GM23338 (cell line): ENCODE measurements around the gene DLGAP5. TPM values are rescaled to one million over a fixed set of nuclear protein-coding genes. Genes with fewer than 3 reads are reported as not detected.

Experiments used
- ATAC-seq: fragments of 200-7000 bp; cut with Tn5 transposase; 3 replicates; pipeline ENCODE4 v1.9.1; 2020
- DNase-seq: peaks from one replicate; pipeline ENCODE4 v3.0.0-alpha.2; 2015; ENCODE audit warnings: low spot score
- H2AFZ ChIP-seq: fragments of 200-600 bp; sonication (generic); 2 replicates; pipeline ENCODE4 v1.8.0; 2016; ENCODE audit warnings: antibody characterized with exemption, mild to moderate bottlenecking, moderate library complexity
- H3F3A ChIP-seq: fragments of 200-600 bp; sonication (generic); replicated peaks from 2 replicates; pipeline ENCODE4 v1.8.0; 2017; ENCODE audit warnings: antibody characterized with exemption, mixed run types, low read depth
- H3K27ac ChIP-seq: fragments of 200-600 bp; sonication (generic); 2 replicates; pipeline ENCODE4 v1.6.1; 2016; ENCODE audit warnings: low read depth
- H3K27me3 ChIP-seq: fragments of 200-600 bp; sonication (generic); 2 replicates; pipeline ENCODE4 v1.8.0; 2016; ENCODE audit warnings: mild to moderate bottlenecking, mixed run types, moderate library complexity; ENCODE audit not compliant: insufficient read depth
- H3K36me3 ChIP-seq: fragments of 200-600 bp; sonication (generic); 2 replicates; pipeline ENCODE4 v1.8.0; 2016; ENCODE audit warnings: mild to moderate bottlenecking; ENCODE audit not compliant: insufficient read depth
- H3K4me1 ChIP-seq: fragments of 200-600 bp; sonication (generic); 2 replicates; pipeline ENCODE4 v1.8.0; 2016; ENCODE audit warnings: mild to moderate bottlenecking, moderate library complexity; ENCODE audit not compliant: insufficient read depth
- H3K4me2 ChIP-seq: fragments of 200-600 bp; sonication (generic); 2 replicates; pipeline ENCODE4 v1.7.1; 2017; ENCODE audit warnings: mixed run types
- H3K4me3 ChIP-seq: fragments of 200-600 bp; sonication (generic); 2 replicates; pipeline ENCODE4 v1.6.1; 2016; ENCODE audit warnings: mixed run types
- H3K79me2 ChIP-seq: fragments of 200-600 bp; sonication (generic); replicated peaks from 2 replicates; pipeline ENCODE4 v1.8.0; 2017; ENCODE audit warnings: mild to moderate bottlenecking; ENCODE audit not compliant: insufficient read depth
- H3K9me2 ChIP-seq: fragments of 200-600 bp; sonication (generic); 2 replicates; pipeline ENCODE4 v1.8.0; 2017; ENCODE audit not compliant: insufficient read depth
- H4K20me1 ChIP-seq: fragments of 200-600 bp; sonication (generic); replicated peaks from 2 replicates; pipeline ENCODE4 v1.8.0; 2017; ENCODE audit warnings: mild to moderate bottlenecking; ENCODE audit not compliant: insufficient read depth
- H3K27ac Mint-ChIP-seq: 2 replicates; pipeline ENCODE4 v1.8.0; 2020; ENCODE audit warnings: inconsistent platforms, mild to moderate bottlenecking, moderate library complexity, mixed read lengths
- H3K27me3 Mint-ChIP-seq: 3 replicates; pipeline ENCODE4 v1.8.0; 2022; ENCODE audit warnings: low read depth, mild to moderate bottlenecking, moderate library complexity, mixed read lengths, inconsistent platforms; ENCODE audit not compliant: insufficient read depth, poor library complexity
- H3K36me3 Mint-ChIP-seq: 3 replicates; pipeline ENCODE4 v1.8.0; 2021; ENCODE audit warnings: low read depth, mild to moderate bottlenecking, inconsistent platforms, moderate library complexity, mixed read lengths
- H3K4me1 Mint-ChIP-seq: 3 replicates; pipeline ENCODE4 v1.8.0; 2020; ENCODE audit warnings: mild to moderate bottlenecking, inconsistent platforms, mixed read lengths
- H3K4me3 Mint-ChIP-seq: 3 replicates; pipeline ENCODE4 v1.8.0; 2021; ENCODE audit warnings: moderate library complexity, mild to moderate bottlenecking, inconsistent platforms, mixed read lengths
- H3K9me3 Mint-ChIP-seq: 3 replicates; pipeline ENCODE4 v1.8.0; 2020; ENCODE audit warnings: moderate library complexity, mild to moderate bottlenecking, inconsistent platforms, mixed read lengths
- CREB1 ChIP-seq: fragments of 250-450 bp; sonication (Bioruptor Pico); IDR thresholded peaks from 2 replicates; pipeline ENCODE4 v1.5.0; 2020; ENCODE audit warnings: low read depth, mild to moderate bottlenecking, moderate library complexity
- EZH2 ChIP-seq: fragments of 200-600 bp; sonication (generic); IDR thresholded peaks from one replicate; pipeline ENCODE4 v1.8.0; 2017; ENCODE audit warnings: antibody characterized with exemption, mild to moderate bottlenecking, low read depth; ENCODE audit not compliant: unreplicated experiment
- EZH2phosphoT487 ChIP-seq: fragments of 200-600 bp; sonication (generic); IDR thresholded peaks from one replicate; pipeline ENCODE4 v1.8.1; 2018; ENCODE audit warnings: antibody characterized with exemption; ENCODE audit not compliant: unreplicated experiment
- JUNB ChIP-seq: IDR thresholded peaks from one replicate; pipeline ENCODE4 v1.6.1; 2016; ENCODE audit warnings: antibody characterized with exemption; ENCODE audit not compliant: unreplicated experiment
- POLR2AphosphoS5 ChIP-seq: IDR thresholded peaks from 2 replicates; pipeline ENCODE4 v1.6.1; 2016; ENCODE audit warnings: antibody characterized with exemption, low read depth
- ZNF114 ChIP-seq: fragments of 250-450 bp; sonication (Bioruptor Pico); IDR thresholded peaks from 2 replicates; pipeline ENCODE4 v1.5.0; 2020; ENCODE audit warnings: mild to moderate bottlenecking, moderate library complexity
- ZNF331 ChIP-seq: fragments of 250-450 bp; sonication (Bioruptor Pico); IDR thresholded peaks from 2 replicates; pipeline ENCODE4 v1.5.0; 2020; ENCODE audit warnings: low read depth, mild to moderate bottlenecking, moderate library complexity
- polyA plus RNA-seq: library from polyadenylated mRNA; unstranded; fragments of >200 nt; fragmentation: Nextera tagmentation; extraction: Ambion mirVana; gene quantifications from 2 replicates; pipeline ENCODE4 v1.2.1, GENCODE V29; 2016
- total RNA-seq: library from RNA; depleted of rRNA; stranded (reverse); fragments of >200 nt; shearing (Covaris generic); gene quantifications from 2 replicates; pipeline ENCODE4 v1.2.3, GENCODE V29; 2014
- TF ChIP-seq, protein P1 (sequence below): IDR thresholded peaks from one replicate; pipeline ENCODE4 v1.6.1; 2018; ENCODE audit warnings: antibody characterized with exemption; ENCODE audit not compliant: unreplicated experiment
- TF ChIP-seq, protein P2 (sequence below): IDR thresholded peaks from 2 replicates; pipeline ENCODE4 v1.6.1; 2016; ENCODE audit warnings: antibody characterized with exemption
- TF ChIP-seq, protein P3 (sequence below): fragments of 250-450 bp; sonication (Bioruptor Pico); IDR thresholded peaks from 2 replicates; pipeline ENCODE4 v1.5.0; 2020; ENCODE audit warnings: mild to moderate bottlenecking, moderate library complexity

DLGAP5 gene
- total and polyA plus RNA-seq, 2 experiments from 2014 or later = 110 to 117 TPM

DNA sequence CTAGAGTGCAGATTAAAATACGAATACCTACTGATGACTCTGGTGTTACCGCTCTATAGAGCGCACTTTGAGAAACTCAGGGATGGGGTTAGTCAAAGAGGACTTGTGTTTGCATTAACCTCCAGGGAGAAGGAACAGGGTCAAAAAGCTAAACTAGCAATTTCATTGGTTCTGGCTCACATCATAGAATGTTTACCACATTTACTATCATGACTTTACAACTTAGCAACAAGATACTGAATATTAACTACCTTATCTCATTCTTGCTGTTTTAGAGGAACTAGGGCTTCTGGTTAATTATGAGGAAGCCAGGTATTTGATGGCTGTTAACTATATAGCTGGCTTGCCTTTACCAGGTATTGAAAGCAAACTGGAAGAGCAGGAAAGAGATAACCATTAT is 49.6 kb downstream of the DLGAP5 start:
- H3K4me3 ChIP-seq = no peak overlapping the region
- no peaks in the 10 kb centered on the region for H3K79me2 ChIP-seq
- no peak overlapping the region for H2AFZ ChIP-seq
- H3K27ac ChIP-seq = no peak overlapping the region
- H3K4me2 ChIP-seq = no peak overlapping the region
- Mint-ChIP-seq H3K4me3 (no peak overlapping the region), H3K36me3 (peaks cover 34% of the 10 kb centered on the region), H3K4me1 (no peaks in the 10 kb centered on the region), H3K27ac (no peak overlapping the region), H3K27me3 (peaks cover 2% of the 10 kb centered on the region), H3K9me3 (no peaks in the 10 kb centered on the region)
- no peaks in the 10 kb centered on the region for H3K4me1 ChIP-seq
- no peak for TF ChIP-seq CREB1 (CRISPR knock-in tag)
- H3F3A ChIP-seq = no peaks in the 10 kb centered on the region
- H3K36me3 ChIP-seq = peaks cover 22% of the 10 kb centered on the region; the same call in 1 of the 2 replicates
- H3K9me2 ChIP-seq = no peaks in the 10 kb centered on the region
- DNase-seq = no peak
- H3K27me3 ChIP-seq = no peaks in the 10 kb centered on the region
- no peaks in the 10 kb centered on the region; the same call in 1 of the 2 replicates for H4K20me1 ChIP-seq
- no peak for ATAC-seq

DNA sequence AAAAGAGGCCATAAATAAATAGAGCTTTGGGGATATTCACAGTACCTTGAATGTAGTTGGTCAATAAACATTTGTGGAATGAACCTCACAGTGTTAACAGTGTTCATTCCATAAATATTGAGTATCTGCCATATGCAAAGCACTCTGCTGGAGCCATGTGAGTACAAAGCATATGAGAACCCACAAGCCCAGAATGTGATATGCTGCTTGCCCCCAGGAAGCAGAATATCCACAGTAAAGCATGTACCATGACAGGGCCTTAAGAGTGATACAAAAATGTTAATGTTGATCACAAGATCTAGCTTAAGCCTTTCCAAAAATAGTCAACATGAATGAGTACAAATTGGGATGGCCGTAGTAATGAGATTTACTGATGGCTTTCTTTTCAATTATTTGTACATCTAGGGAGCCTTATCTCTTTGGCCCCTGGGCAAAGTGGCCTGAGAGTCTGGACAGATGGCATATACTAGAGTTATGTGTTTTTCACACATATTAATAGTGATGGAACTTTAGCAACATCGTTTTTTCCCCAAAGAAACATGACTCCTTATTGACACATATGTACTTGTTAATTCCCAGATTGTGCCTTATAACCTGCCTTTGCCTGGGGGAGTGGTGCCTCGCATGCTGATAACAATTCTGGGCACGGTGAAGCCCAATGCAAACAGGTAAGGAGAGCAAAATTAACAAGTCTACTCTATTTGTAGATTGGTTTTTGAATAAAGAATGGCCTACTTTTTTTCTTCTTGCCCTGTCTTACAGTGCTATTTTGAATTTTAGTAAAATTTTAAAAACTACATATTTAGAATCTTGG is 51.5 kb downstream of the DLGAP5 start:
- no peaks in the 10 kb centered on the region for H3K27me3 ChIP-seq
- H3K4me3 ChIP-seq = no peak overlapping the region
- no peaks in the 10 kb centered on the region for H3K79me2 ChIP-seq
- H3K4me1 ChIP-seq = no peaks in the 10 kb centered on the region
- Mint-ChIP-seq H3K4me1 (no peaks in the 10 kb centered on the region), H3K36me3 (peaks cover 15% of the 10 kb centered on the region), H3K27me3 (peaks cover 2% of the 10 kb centered on the region), H3K27ac (no peak overlapping the region), H3K4me3 (no peak overlapping the region), H3K9me3 (no peaks in the 10 kb centered on the region)
- no peak for DNase-seq
- H3K27ac ChIP-seq = no peak overlapping the region
- peaks cover 6% of the 10 kb centered on the region; the same call in 1 of the 2 replicates for H3K36me3 ChIP-seq
- H3F3A ChIP-seq = no peaks in the 10 kb centered on the region
- TF ChIP-seq, protein P1, sequence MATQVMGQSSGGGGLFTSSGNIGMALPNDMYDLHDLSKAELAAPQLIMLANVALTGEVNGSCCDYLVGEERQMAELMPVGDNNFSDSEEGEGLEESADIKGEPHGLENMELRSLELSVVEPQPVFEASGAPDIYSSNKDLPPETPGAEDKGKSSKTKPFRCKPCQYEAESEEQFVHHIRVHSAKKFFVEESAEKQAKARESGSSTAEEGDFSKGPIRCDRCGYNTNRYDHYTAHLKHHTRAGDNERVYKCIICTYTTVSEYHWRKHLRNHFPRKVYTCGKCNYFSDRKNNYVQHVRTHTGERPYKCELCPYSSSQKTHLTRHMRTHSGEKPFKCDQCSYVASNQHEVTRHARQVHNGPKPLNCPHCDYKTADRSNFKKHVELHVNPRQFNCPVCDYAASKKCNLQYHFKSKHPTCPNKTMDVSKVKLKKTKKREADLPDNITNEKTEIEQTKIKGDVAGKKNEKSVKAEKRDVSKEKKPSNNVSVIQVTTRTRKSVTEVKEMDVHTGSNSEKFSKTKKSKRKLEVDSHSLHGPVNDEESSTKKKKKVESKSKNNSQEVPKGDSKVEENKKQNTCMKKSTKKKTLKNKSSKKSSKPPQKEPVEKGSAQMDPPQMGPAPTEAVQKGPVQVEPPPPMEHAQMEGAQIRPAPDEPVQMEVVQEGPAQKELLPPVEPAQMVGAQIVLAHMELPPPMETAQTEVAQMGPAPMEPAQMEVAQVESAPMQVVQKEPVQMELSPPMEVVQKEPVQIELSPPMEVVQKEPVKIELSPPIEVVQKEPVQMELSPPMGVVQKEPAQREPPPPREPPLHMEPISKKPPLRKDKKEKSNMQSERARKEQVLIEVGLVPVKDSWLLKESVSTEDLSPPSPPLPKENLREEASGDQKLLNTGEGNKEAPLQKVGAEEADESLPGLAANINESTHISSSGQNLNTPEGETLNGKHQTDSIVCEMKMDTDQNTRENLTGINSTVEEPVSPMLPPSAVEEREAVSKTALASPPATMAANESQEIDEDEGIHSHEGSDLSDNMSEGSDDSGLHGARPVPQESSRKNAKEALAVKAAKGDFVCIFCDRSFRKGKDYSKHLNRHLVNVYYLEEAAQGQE = no peak
- no peak for TF ChIP-seq JUNB
- TF ChIP-seq, protein P2, sequence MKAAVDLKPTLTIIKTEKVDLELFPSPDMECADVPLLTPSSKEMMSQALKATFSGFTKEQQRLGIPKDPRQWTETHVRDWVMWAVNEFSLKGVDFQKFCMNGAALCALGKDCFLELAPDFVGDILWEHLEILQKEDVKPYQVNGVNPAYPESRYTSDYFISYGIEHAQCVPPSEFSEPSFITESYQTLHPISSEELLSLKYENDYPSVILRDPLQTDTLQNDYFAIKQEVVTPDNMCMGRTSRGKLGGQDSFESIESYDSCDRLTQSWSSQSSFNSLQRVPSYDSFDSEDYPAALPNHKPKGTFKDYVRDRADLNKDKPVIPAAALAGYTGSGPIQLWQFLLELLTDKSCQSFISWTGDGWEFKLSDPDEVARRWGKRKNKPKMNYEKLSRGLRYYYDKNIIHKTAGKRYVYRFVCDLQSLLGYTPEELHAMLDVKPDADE = no peak
- TF ChIP-seq EZH2phosphoT487 = no peak
- TF ChIP-seq, protein P3, sequence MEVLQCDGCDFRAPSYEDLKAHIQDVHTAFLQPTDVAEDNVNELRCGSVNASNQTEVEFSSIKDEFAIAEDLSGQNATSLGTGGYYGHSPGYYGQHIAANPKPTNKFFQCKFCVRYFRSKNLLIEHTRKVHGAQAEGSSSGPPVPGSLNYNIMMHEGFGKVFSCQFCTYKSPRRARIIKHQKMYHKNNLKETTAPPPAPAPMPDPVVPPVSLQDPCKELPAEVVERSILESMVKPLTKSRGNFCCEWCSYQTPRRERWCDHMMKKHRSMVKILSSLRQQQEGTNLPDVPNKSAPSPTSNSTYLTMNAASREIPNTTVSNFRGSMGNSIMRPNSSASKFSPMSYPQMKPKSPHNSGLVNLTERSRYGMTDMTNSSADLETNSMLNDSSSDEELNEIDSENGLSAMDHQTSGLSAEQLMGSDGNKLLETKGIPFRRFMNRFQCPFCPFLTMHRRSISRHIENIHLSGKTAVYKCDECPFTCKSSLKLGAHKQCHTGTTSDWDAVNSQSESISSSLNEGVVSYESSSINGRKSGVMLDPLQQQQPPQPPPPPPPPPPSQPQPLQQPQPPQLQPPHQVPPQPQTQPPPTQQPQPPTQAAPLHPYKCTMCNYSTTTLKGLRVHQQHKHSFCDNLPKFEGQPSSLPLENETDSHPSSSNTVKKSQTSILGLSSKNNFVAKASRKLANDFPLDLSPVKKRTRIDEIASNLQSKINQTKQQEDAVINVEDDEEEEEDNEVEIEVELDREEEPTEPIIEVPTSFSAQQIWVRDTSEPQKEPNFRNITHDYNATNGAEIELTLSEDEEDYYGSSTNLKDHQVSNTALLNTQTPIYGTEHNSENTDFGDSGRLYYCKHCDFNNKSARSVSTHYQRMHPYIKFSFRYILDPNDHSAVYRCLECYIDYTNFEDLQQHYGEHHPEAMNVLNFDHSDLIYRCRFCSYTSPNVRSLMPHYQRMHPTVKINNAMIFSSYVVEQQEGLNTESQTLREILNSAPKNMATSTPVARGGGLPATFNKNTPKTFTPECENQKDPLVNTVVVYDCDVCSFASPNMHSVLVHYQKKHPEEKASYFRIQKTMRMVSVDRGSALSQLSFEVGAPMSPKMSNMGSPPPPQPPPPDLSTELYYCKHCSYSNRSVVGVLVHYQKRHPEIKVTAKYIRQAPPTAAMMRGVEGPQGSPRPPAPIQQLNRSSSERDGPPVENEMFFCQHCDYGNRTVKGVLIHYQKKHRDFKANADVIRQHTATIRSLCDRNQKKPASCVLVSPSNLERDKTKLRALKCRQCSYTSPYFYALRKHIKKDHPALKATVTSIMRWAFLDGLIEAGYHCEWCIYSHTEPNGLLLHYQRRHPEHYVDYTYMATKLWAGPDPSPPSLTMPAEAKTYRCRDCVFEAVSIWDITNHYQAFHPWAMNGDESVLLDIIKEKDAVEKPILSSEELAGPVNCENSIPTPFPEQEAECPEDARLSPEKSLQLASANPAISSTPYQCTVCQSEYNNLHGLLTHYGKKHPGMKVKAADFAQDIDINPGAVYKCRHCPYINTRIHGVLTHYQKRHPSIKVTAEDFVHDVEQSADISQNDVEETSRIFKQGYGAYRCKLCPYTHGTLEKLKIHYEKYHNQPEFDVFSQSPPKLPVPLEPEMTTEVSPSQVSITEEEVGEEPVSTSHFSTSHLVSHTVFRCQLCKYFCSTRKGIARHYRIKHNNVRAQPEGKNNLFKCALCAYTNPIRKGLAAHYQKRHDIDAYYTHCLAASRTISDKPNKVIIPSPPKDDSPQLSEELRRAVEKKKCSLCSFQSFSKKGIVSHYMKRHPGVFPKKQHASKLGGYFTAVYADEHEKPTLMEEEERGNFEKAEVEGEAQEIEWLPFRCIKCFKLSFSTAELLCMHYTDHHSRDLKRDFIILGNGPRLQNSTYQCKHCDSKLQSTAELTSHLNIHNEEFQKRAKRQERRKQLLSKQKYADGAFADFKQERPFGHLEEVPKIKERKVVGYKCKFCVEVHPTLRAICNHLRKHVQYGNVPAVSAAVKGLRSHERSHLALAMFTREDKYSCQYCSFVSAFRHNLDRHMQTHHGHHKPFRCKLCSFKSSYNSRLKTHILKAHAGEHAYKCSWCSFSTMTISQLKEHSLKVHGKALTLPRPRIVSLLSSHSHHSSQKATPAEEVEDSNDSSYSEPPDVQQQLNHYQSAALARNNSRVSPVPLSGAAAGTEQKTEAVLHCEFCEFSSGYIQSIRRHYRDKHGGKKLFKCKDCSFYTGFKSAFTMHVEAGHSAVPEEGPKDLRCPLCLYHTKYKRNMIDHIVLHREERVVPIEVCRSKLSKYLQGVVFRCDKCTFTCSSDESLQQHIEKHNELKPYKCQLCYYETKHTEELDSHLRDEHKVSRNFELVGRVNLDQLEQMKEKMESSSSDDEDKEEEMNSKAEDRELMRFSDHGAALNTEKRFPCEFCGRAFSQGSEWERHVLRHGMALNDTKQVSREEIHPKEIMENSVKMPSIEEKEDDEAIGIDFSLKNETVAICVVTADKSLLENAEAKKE (CRISPR knock-in tag) = no peak
- no peak for TF ChIP-seq EZH2
- no peak for TF ChIP-seq POLR2AphosphoS5
- TF ChIP-seq ZNF114 = no peak
- no peak for TF ChIP-seq ZNF331
- no peak overlapping the region for H3K4me2 ChIP-seq
- H2AFZ ChIP-seq = no peak overlapping the region
- no peaks in the 10 kb centered on the region for H3K9me2 ChIP-seq
- ATAC-seq = no peak
- no peaks in the 10 kb centered on the region; the same call in 1 of the 2 replicates for H4K20me1 ChIP-seq
